DOHH2 (cell line): ENCODE results near the gene AP3S1.

Source experiments
- H3F3A ChIP-seq: fragments of 200-600 bp; sonication (generic), shearing (Covaris generic); 2 replicates; pipeline ENCODE4 v1.6.0; 2016; ENCODE audit warnings: antibody characterized with exemption, mild to moderate bottlenecking; ENCODE audit not compliant: control insufficient read depth, insufficient read depth
- H3K27ac ChIP-seq: fragments of 200-600 bp; sonication (generic); 2 replicates; pipeline ENCODE4 v1.5.1; 2014; ENCODE audit warnings: low read depth, mild to moderate bottlenecking, low read length, moderate library complexity
- H3K27me3 ChIP-seq: fragments of 200-600 bp; sonication (generic); 2 replicates; pipeline ENCODE4 v1.6.1; 2014; ENCODE audit warnings: mild to moderate bottlenecking, low read length, mixed read lengths; ENCODE audit not compliant: control insufficient read depth
- H3K36me3 ChIP-seq: fragments of 200-600 bp; sonication (generic); 2 replicates; pipeline ENCODE4 v1.6.1; 2014; ENCODE audit warnings: mild to moderate bottlenecking, low read length, moderate library complexity, mixed read lengths; ENCODE audit not compliant: control insufficient read depth
- H3K4me1 ChIP-seq: fragments of 200-600 bp; sonication (generic); 2 replicates; pipeline ENCODE4 v1.6.1; 2014; ENCODE audit warnings: mild to moderate bottlenecking, low read length, mixed read lengths; ENCODE audit not compliant: control insufficient read depth
- H3K4me2 ChIP-seq: fragments of 200-600 bp; sonication (generic); 2 replicates; pipeline ENCODE4 v1.6.0; 2014; ENCODE audit warnings: mild to moderate bottlenecking, low read length, moderate library complexity
- H3K4me3 ChIP-seq: fragments of 200-600 bp; sonication (generic); 2 replicates; pipeline ENCODE4 v1.5.1; 2014; ENCODE audit warnings: mild to moderate bottlenecking, low read length, mixed read lengths
- H3K79me2 ChIP-seq: fragments of 200-600 bp; sonication (generic); 2 replicates; pipeline ENCODE4 v1.6.1; 2014; ENCODE audit warnings: mild to moderate bottlenecking, low read length, mixed read lengths; ENCODE audit not compliant: control insufficient read depth
- H3K9me2 ChIP-seq: fragments of 200-600 bp; sonication (generic); replicated peaks from 2 replicates; pipeline ENCODE4 v1.6.1; 2014; ENCODE audit warnings: mild to moderate bottlenecking, low read length, mixed read lengths; ENCODE audit not compliant: control insufficient read depth
- H3K9me3 ChIP-seq: fragments of 200-600 bp; sonication (generic); 2 replicates; pipeline ENCODE4 v1.6.1; 2014; ENCODE audit warnings: antibody characterized with exemption, low read length, mixed read lengths; ENCODE audit not compliant: control insufficient read depth, insufficient read depth
- H4K20me1 ChIP-seq: fragments of 200-600 bp; sonication (generic); 2 replicates; pipeline ENCODE4 v1.6.0; 2014; ENCODE audit warnings: low read depth, mild to moderate bottlenecking, antibody characterized with exemption, low read length, moderate library complexity; ENCODE audit not compliant: control insufficient read depth, insufficient read depth
- CTCF ChIP-seq: fragments of 200-600 bp; sonication (generic); IDR thresholded peaks from one replicate; pipeline ENCODE4 v1.5.1; 2014; ENCODE audit warnings: antibody characterized with exemption, mild to moderate bottlenecking, low read depth, low read length; ENCODE audit not compliant: poor library complexity, severe bottlenecking
- EZH2phosphoT487 ChIP-seq: fragments of 200-600 bp; sonication (generic); IDR thresholded peaks from 2 replicates; pipeline ENCODE4 v1.6.1; 2017; ENCODE audit warnings: borderline replicate concordance, mild to moderate bottlenecking, antibody characterized with exemption, low read length, moderate library complexity, mixed read lengths

Gene AP3S1

GRCh38 chr5:115948091-115948534 lies 106.4 kb downstream of the AP3S1 start:
- Histone ChIP-seq H4K20me1 (no peaks in the 10 kb centered on the region), H3K4me2 (no peak overlapping the region), H3K9me3 (no peaks in the 10 kb centered on the region; the same call in 1 of the 2 replicates), H3K36me3 (no peaks in the 10 kb centered on the region), H3F3A (no peaks in the 10 kb centered on the region), H3K4me3 (no peak overlapping the region), H3K79me2 (no peaks in the 10 kb centered on the region), H3K27ac (no peak overlapping the region), H3K27me3 (no peaks in the 10 kb centered on the region), H3K4me1 (peaks cover 9% of the 10 kb centered on the region), H3K9me2 (no peaks in the 10 kb centered on the region)
- no peak for TF ChIP-seq EZH2phosphoT487
- no peak for TF ChIP-seq CTCF

- Histone ChIP-seq H3K4me1 (peaks cover 9% of the 10 kb centered on the region), H3K9me3 (no peaks in the 10 kb centered on the region; the same call in 1 of the 2 replicates), H3K27ac (no peak overlapping the region), H4K20me1 (no peaks in the 10 kb centered on the region), H3K79me2 (no peaks in the 10 kb centered on the region), H3F3A (no peaks in the 10 kb centered on the region), H3K4me2 (no peak overlapping the region), H3K9me2 (no peaks in the 10 kb centered on the region), H3K27me3 (no peaks in the 10 kb centered on the region), H3K36me3 (no peaks in the 10 kb centered on the region), H3K4me3 (no peak overlapping the region)
- no peak for TF ChIP-seq EZH2phosphoT487
- no peak for TF ChIP-seq CTCF
These were observed 107.4 kb downstream of the AP3S1 start for GRCh38 chr5:115949096-115949495.

- H3K4me2 ChIP-seq: no peak overlapping the region
- H3F3A ChIP-seq: no peaks in the 10 kb centered on the region
- H3K9me3 ChIP-seq: no peaks in the 10 kb centered on the region
- H3K36me3 ChIP-seq: no peaks in the 10 kb centered on the region
- TF ChIP-seq EZH2phosphoT487: no peak
- TF ChIP-seq CTCF: no peak
- H3K79me2 ChIP-seq: no peaks in the 10 kb centered on the region
- no peak overlapping the region for H3K4me3 ChIP-seq
- no peaks in the 10 kb centered on the region for H4K20me1 ChIP-seq
- no peak overlapping the region for H3K27ac ChIP-seq
- H3K4me1 ChIP-seq: peaks cover 9% of the 10 kb centered on the region
- no peaks in the 10 kb centered on the region for H3K27me3 ChIP-seq
- H3K9me2 ChIP-seq: no peaks in the 10 kb centered on the region
These were observed 110.9 kb downstream of the AP3S1 start for GRCh38 chr5:115952588-115952987.

- Histone ChIP-seq H3K4me1 (peaks cover 9% of the 10 kb centered on the region), H3K27me3 (no peaks in the 10 kb centered on the region), H4K20me1 (no peaks in the 10 kb centered on the region), H3K79me2 (no peaks in the 10 kb centered on the region), H3K27ac (no peak overlapping the region), H3K4me3 (no peak overlapping the region), H3F3A (no peaks in the 10 kb centered on the region), H3K4me2 (no peak overlapping the region), H3K36me3 (no peaks in the 10 kb centered on the region), H3K9me3 (no peaks in the 10 kb centered on the region), H3K9me2 (no peaks in the 10 kb centered on the region)
- no peak for TF ChIP-seq CTCF
- no peak for TF ChIP-seq EZH2phosphoT487
These were observed 112.4 kb downstream of the AP3S1 start for GRCh38 chr5:115954144-115954543.
